Stimulated activated CD8-positive, alpha-beta memory T cell treated with anti-CD3 and anti-CD28 coated beads, Interleukin-7, amount 100 ng/mL, for 4 hours (primary cell): ENCODE results near the gene COLEC12.
"Not testable (repeated sequence)": the region's sequence is repeated elsewhere in the genome, so short reads cannot be mapped to it uniquely, and the experiment has no call there.

ENCODE experiments used
- DNase-seq, 2 donors: peaks; one replicate each; pipeline ENCODE4 v3.0.0-alpha.2; 2020; ENCODE audit warnings: low read depth in 2 of 2

Gene COLEC12

DNA sequence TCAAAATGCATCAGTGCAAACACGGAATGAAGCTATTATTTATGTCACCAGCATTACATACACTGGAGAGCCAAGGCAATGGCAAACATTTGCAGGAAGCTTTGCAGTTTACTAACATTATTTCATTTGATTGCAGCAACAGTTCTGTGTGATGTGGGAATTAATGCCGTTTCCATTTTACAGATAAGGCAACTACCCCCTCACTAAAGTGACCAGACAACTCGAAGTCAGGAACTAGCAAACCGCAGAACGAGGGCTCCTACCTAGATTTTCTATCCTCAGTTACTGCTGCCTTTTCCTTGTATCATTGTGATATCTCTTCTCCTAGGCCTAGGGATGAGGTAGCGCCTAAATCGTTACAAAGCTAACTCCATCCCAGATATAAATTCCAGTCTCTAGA lies 85.5 kb downstream of the COLEC12 start:
- DNase-seq = no peak

DNA sequence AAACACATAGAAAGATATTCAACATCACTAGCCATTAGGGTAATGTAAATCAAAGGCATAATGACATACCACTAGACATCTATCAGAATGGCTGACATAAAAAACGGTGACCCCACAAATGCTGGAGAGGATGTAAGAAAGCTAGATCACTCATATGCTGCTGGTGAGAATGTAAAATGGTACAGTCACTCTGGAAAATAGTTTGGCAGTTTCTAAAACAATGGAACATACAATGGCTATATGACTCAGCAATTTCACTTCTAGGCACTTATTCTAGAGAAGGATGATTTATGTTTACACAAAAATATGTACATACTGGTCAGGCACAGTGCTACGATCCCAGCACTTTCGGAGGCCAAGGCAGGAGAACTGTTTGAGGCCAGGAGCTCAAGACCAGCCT lies 87.3 kb downstream of the COLEC12 start:
- DNase-seq = no peak

DNA sequence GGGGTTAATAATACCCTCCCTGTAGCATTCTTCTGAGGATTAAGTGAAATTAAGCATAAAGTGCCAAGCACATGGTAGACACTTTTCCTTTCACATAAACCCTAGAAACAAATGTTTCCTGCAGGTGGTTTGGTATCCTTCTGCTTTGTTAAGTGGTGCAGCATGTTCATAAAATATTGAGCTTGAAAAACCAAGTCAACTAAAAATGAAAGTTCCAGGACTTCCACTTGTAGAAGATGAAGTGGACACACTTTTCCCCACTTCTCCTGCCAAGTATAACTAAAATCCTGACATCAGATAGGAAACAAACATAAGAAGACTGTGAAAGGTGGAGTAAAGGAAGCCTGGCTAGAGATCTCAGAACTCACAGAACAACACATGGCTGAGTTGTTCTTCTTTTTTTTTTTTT lies 90.5 kb downstream of the COLEC12 start:
- no peak for DNase-seq

DNA sequence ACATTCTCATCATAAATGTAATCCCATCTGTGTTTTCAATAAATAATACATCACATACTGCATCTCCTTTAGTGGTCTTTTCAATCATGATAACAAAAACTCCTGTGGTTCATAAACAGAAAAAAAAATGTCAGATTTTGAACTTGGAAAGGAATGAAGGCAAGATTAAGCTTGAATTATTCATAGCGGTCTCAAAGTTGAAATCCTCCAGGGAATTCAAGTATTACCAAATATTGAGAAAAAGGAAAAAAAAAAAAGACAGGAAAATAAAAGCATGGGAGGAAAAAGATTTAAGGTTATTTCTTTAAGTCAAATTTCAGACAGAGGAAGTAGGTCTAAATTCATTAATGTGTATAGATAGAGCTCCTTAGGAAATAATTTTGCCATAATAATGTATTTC lies 92.1 kb downstream of the COLEC12 start:
- no peak for DNase-seq

- no peak for DNase-seq
Measured at GRCh38 chr18:407626-408224, 92.8 kb downstream of the COLEC12 start.

- DNase-seq = no peak
Measured at GRCh38 chr18:407191-407590, 93.3 kb downstream of the COLEC12 start.

DNA sequence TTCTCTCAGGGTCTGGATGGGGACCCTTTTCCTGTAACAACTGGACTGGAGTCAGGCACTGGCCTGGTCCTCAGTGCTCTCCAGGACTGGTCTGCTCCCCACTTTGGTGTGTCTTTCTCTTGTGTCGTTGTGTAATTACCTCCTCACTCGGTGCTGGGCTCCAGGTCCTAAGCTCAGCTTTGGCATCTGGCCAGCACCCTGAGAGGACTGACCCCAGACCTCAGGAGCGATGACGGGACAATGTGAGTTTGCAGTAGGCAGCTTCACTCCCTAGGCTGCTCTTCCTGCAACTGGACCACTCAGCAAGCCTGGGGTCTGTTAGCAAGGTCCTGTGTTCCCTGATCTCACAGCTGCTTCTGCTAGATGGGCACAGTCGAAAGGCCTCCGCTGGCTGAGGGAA lies 93.8 kb downstream of the COLEC12 start:
- no peak for DNase-seq

- not testable (repeated sequence) for DNase-seq
Measured at GRCh38 chr18:405006-405405, 95.5 kb downstream of the COLEC12 start.

DNA sequence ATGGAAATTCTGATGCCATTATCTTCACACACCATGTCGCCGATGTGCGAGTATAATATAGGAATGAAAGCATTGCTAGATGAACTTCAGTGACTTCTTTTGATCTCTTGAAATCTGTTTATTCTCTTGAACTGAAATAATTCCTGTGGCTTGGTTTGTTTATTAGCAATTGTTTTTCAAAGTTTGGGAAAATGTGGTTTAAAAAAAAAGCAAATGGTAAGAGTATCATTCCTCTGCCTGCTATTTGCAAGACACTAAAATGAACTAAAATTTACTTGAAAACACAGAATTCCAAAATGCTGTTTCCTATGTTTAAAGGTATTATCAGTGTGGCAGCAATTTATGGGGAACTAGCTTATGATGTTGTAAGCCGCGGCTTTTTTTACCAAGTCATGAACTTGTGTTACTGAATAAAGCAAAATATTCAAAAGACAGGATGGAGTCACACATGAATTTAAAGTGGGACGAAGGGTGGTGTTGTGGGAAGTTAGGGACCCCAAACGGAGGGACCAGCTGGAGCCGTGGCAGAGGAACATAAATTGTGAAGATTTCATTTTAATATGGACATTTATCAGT lies 96.4 kb downstream of the COLEC12 start:
- no peak for DNase-seq

GRCh38 chr18:402129-402528 lies 98.4 kb downstream of the COLEC12 start:
- no peak for DNase-seq

- DNase-seq = no peak
Measured at GRCh38 chr18:400456-400855, 100.0 kb downstream of the COLEC12 start.

- no peak for DNase-seq
Measured at GRCh38 chr18:399631-400135, 100.8 kb downstream of the COLEC12 start.

DNA sequence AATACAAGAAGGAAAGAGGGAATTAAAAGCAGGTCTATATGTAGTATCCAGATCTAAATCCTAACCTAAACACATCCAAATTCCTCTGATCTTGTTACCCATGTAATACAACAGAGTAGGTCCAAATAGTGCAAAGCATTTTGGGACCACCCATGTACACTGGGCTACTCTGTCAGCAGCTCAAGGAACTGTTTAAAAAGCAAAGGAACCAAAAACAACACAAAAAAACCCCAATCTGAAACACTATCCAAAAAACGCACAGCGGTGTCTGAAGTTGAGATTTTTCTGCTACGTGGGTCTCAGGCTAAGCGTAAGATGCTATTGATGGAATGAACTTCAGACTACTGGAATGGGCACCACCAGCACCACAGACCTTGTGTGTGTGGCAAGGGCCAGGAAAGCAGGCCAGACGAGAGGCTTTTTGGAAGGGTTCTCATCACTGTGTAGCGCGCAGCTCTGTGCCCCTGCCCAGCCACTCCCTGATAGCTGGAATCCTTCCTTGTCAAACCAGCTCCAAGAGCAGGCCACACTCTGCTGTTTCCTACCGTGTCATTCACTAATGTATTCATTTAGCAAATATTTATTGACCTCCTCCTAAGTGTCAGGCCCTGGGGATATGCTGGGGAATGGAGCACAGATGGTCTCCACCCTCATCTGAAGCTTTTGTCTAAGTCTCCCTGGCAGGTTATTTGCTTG lies 101.4 kb downstream of the COLEC12 start:
- DNase-seq = no peak

- DNase-seq = no peak
Measured at GRCh38 chr18:396556-396955, 103.9 kb downstream of the COLEC12 start.

DNA sequence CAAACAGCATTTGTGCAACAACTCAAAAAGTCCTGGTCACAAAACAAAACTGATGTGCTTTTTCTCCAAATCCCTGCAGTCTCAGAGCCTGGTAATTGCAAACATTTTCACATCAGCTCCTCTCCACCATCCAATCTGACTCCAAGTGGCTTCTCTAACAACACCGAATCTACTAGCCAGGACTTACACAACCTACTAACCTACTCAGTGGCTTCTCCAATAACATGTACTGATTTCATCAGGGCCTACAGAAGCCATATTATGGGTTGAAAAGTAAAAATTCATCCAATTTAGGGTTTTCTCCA lies 104.3 kb downstream of the COLEC12 start:
- DNase-seq = no peak

DNA sequence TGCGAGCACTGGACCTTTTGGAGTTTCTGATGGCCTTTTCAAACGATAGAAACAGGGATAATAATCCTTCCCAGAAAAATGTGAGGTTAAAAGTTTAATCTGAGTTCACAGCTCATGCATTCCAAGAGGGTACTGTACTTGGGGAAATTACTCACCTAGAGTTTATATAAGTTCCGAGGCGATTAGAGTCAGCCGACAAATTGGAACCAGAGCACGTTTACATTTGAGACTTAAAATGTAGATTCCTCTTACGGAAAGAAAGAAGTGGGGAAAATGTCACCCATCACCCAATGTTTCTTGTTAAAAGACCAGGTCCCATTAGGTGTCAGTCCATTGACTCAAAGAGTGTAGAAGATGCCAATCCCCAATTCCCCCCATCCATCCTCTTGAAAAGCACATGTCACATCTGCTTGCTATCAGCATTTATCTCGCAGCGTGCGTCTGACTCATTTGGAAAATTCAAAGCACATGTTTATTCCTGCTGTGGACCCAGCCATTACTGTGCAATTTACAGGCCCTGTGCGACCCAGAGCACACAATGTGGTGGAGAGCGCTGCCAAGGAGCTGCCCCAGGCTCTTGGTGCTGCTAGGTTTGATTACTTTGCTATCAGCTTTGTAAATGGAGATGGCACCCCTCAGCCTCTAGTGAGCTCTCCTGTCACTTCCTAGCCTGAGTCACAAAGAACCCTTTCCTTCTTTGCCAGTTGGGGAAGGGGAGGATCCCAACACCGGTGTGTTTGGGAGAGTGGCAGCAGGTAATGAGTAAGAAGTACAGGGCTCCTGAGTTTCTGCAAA lies 104.8 kb downstream of the COLEC12 start:
- no peak for DNase-seq

DNA sequence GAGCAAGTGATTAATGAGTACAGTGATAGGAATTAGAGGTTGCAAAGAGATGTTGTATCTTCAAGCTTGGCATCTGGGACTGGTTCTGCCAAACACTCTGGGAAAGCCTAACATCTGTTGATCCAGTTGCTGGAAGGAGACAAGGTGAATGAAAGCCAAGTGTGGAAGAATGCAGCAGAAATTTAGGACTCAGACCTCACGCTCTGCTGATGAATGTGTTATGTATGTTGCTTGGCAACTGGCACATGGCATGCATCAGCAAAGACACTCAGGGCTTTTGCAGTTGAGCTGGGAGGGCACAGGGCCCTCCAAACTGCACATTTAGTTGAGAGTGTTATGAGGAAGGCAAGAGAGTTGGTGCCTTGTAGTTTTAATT lies 105.5 kb downstream of the COLEC12 start:
- no peak for DNase-seq

DNA sequence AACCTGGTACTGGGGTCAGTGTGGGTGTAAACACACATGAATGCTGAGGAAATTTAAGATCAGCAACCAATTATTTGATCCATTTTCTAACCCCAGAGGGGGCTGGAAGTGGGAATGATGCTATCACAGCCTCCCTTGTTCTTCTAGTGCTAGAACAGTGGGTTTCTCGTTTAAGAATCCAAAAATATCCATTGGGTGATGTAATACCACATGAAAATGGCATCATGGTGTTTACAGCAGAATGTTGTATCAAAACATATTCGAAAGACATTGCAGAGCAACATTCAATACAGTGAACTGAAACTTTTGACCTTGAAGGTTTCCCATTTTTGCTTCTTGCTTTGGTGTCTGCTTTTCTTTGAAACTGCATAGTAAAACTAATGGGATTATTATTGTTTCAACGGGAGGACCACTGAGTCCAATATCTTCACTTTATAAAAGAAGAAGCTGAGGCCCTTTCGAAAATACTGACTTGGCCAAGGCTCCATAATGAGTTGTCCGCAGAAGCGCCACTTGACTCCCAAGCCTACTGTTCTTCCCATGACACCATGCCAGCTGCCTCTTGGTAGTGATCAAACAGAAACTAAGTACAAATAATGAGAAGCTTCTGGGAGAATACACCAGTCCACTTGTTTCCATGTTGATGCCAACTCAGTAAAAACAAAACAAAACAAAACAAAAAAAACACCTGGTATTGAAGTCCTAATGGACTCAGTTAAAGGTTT lies 106.1 kb downstream of the COLEC12 start:
- DNase-seq = no peak

- DNase-seq = no peak
Measured at GRCh38 chr18:393574-393957, 106.9 kb downstream of the COLEC12 start.

DNA sequence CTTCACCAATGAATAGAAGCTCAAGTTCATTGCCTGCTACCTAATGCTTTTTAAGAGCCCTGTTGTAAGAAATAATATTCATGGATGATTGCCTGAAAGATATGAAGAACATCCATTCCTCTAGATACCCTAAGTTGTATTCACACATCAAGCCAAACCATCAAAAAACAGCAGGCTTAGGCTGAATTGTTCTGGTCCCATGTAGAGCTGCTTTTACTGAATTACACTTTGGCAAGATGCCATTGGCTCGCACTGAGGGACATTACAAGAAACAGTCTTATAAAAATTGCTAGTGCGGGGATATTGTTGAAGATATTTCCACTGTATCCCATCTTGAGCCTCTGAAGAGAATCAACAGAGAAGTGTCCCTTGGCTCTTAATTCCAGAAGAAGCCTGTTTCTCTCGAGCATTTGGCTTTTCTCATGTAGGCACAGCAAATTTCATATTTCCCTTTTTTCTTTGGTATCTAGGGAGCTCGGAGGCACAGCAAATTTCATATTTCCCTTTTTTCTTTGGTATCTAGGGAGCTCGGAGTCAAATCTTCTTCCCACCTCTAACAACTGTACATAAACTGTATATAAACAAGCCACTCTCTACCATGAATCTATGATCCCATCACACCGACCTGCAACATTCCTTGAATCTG lies 107.5 kb downstream of the COLEC12 start:
- DNase-seq = no peak

- no peak for DNase-seq
Measured at GRCh38 chr18:390741-391478, 109.6 kb downstream of the COLEC12 start.
